Common myeloid progenitor, CD34-positive (primary cell): ENCODE measurements around the gene IER3.

ENCODE experiments used
- CTCF ChIA-PET: fragments of 350-600 bp; sonication (Branson Sonifier 250); formaldehyde crosslinking; loops from one replicate; lab custom pipeline; 2021; ENCODE audit warnings: antibody characterized with exemption; lab: Charles Lee
- POLR2A ChIA-PET: fragments of 350-600 bp; sonication (Branson Sonifier 250); formaldehyde crosslinking; loops from one replicate; lab custom pipeline; 2021; ENCODE audit warnings: antibody characterized with exemption; lab: Charles Lee
- DNase-seq, 3 donors: peaks; one replicate each; pipeline versions ENCODE4 v3.0.0 to v3.0.0-alpha.2; 2013
- H3K27ac ChIP-seq, 2 experiments: 1 replicate in 1 of 2; 2 replicates in 1 of 2; pipeline ENCODE4 v1.7.0; 2013; ENCODE audit warnings: inconsistent platforms in 2 of 2, low read length in 2 of 2, mild to moderate bottlenecking in 2 of 2, low read depth in 1 of 2, moderate library complexity in 1 of 2; ENCODE audit not compliant: severe bottlenecking in 2 of 2, insufficient read depth in 1 of 2, poor library complexity in 1 of 2
- H3K27me3 ChIP-seq, 5 experiments: replicated peaks in 2 of 5; 1 replicate in 3 of 5; 2 replicates in 2 of 5; pipeline versions ENCODE4 v1.6.1 to v1.7.0; 2013; ENCODE audit warnings: low read length in 4 of 5, mild to moderate bottlenecking in 2 of 5, moderate library complexity in 2 of 5, inconsistent platforms in 1 of 5; ENCODE audit not compliant: insufficient read depth in 5 of 5, control insufficient read depth in 4 of 5
- H3K36me3 ChIP-seq, 4 experiments: 1 replicate in 2 of 4; 2 replicates in 2 of 4; pipeline versions ENCODE4 v1.6.1 to v1.7.0; 2013; ENCODE audit warnings: low read length in 3 of 4, control low read depth in 1 of 4, mild to moderate bottlenecking in 1 of 4; ENCODE audit not compliant: control insufficient read depth in 4 of 4, insufficient read depth in 4 of 4
- H3K4me1 ChIP-seq, 4 experiments: 1 replicate in 3 of 4; 2 replicates in 1 of 4; pipeline versions ENCODE4 v1.6.1 to v1.7.1; 2013; ENCODE audit warnings: low read length in 3 of 4, mild to moderate bottlenecking in 3 of 4, control low read depth in 1 of 4, inconsistent platforms in 1 of 4, moderate library complexity in 1 of 4; ENCODE audit not compliant: control insufficient read depth in 4 of 4, insufficient read depth in 4 of 4; ENCODE audit errors: control extremely low read depth in 1 of 4
- H3K4me3 ChIP-seq, 7 experiments: 1 replicate in 4 of 7; 2 replicates in 3 of 7; pipeline versions ENCODE4 v1.5.1 to v1.7.0; 2013; ENCODE audit warnings: mild to moderate bottlenecking in 7 of 7, low read length in 6 of 7, moderate library complexity in 6 of 7, inconsistent platforms in 2 of 7, low read depth in 2 of 7, control low read depth in 1 of 7; ENCODE audit not compliant: insufficient read depth in 4 of 7, control insufficient read depth in 1 of 7; ENCODE audit errors: extremely low read depth in 1 of 7
- H3K9me3 ChIP-seq, 5 experiments: 1 replicate in 4 of 5; 2 replicates in 1 of 5; pipeline versions ENCODE4 v1.6.1 to v1.7.1; 2013; ENCODE audit warnings: low read length in 4 of 5, mild to moderate bottlenecking in 2 of 5, inconsistent platforms in 1 of 5, low read depth in 1 of 5, moderate library complexity in 1 of 5; ENCODE audit not compliant: control insufficient read depth in 4 of 5, insufficient read depth in 2 of 5; ENCODE audit errors: control extremely low read depth in 1 of 5
- WGBS: methylation state at CpG from one replicate; pipeline ENCODE4 v1.1.5; 2013; ENCODE audit not compliant: insufficient coverage; 5-methylcytosine and 5-hydroxymethylcytosine counted together

The IER3 gene

GRCh38 chr6:30782425-30783014, 38.2 kb upstream of the IER3 start:
- peak in 1 of 3 donors; percentile 24 for DNase-seq
- Histone ChIP-seq H3K4me1 (peaks cover 6 to 51% (median 30%) of the 10 kb centered on the region in 4 experiments), H3K9me3 (peaks cover 0 to 6% (median 0%) of the 10 kb centered on the region in 5 experiments), H3K36me3 (no peaks in the 10 kb centered on the region), H3K4me3 (no peak overlapping the region), H3K27ac (peak overlapping the region in 1 of 2 experiments; percentile 78), H3K27me3 (peaks cover 0 to 60% (median 8%) of the 10 kb centered on the region in 5 experiments)
- ChIA-PET POLR2A (interaction anchor here (1.4 kb wide), 1 partner anchor 39 kb away, joined by 11 read pairs; the partner anchor contains the start of genes FLOT1 and IER3), CTCF (interaction anchor here (0.6 to 1.7 kb wide), 5 partner anchors 8 to 300 kb away, joined by 4 to 6 read pairs (median 4); no protein-coding TSS in a partner anchor)

DNA sequence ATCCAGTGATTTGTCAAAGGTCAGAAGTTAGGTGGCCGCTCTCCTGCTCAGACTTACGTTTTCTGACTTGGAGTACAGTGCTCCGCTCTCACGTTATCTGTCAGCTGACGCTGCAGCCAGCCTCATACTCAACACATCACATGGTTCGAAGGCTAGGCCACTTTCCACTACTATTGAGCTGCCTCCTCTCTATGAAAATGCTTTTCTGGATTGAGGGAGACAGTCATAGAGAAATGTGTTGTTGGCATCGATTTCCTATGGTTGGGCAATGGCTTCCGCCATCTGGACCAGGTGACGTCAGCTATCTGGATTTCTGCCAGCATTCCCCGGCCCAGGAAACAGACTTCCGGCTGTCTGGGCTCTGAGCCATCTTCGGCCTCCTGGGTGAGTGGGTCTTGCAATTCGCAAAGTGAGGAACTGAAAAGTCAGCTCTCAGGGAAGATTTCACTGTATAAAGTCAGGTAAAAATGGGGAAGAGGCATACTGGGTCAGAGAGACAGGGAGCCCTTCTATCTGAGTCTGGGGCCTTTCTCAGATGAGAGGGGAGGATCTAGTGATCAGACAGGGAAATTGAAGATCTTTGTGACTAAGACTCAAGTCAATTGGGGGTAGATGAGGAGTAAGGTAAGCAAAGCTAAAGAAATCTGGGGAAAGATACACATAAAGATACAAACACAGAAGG, 37.5 kb upstream of the IER3 start:
- H3K4me1 ChIP-seq: peaks cover 6 to 55% (median 30%) of the 10 kb centered on the region in 4 experiments
- 40% methylated on average over 7 of the region's 13 CpGs for WGBS
- peak overlapping the region in 1 of 2 experiments; percentile 78 for H3K27ac ChIP-seq
- H3K27me3 ChIP-seq: peaks cover 0 to 63% (median 8%) of the 10 kb centered on the region in 5 experiments
- ChIA-PET CTCF (interaction anchor here (0.8 to 1.7 kb wide), 9 partner anchors 9 to 41 kb away, joined by 3 to 6 read pairs (median 4); partner anchors contain the start of gene IER3), POLR2A (interaction anchor here (0.6 to 1.4 kb wide), 5 partner anchors 16 to 51 kb away, joined by 3 to 11 read pairs (median 5); partner anchors contain the start of genes FLOT1 and IER3)
- no peaks in the 10 kb centered on the region for H3K36me3 ChIP-seq
- H3K4me3 ChIP-seq: peak overlapping the region in 2 of 7 experiments; percentile 22 to 30
- H3K9me3 ChIP-seq: peaks cover 0 to 6% (median 0%) of the 10 kb centered on the region in 5 experiments
- DNase-seq: peak; percentile 90 to 97 (median 90)

DNA sequence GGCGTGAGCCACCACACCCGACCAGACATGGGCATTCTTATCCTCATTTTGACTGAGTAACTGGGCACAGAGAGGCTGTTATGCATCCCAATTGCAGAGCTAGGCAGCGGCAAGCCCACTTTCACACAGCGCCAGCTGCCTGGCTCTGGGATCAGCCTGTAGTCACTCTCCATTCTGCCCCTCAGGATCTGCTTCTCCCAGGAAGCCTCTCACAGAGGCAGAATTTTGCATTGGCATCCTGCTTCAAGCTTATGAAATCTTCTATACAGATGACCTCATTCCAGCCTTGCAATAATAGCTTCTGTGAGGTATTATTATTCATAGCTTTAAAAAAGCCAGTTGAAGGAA, 37.0 kb upstream of the IER3 start:
- WGBS: 73% methylated on average over 4 of the region's 4 CpGs
- H3K27me3 ChIP-seq: peaks cover 0 to 60% (median 8%) of the 10 kb centered on the region in 5 experiments
- H3K4me1 ChIP-seq: peaks cover 6 to 50% (median 30%) of the 10 kb centered on the region in 4 experiments
- ChIA-PET POLR2A (interaction anchor here (0.7 to 1.4 kb wide), 4 partner anchors 15 to 50 kb away, joined by 3 to 11 read pairs (median 5); partner anchors contain the start of genes FLOT1 and IER3), CTCF (interaction anchor here (0.8 to 1.7 kb wide), 8 partner anchors 10 to 41 kb away, joined by 3 to 6 read pairs (median 4); partner anchors contain the start of gene IER3)
- H3K27ac ChIP-seq: peak overlapping the region in 1 of 2 experiments; percentile 78
- H3K4me3 ChIP-seq: peak overlapping the region in 3 of 7 experiments; percentile 20 to 30 (median 22)
- H3K36me3 ChIP-seq: no peaks in the 10 kb centered on the region
- DNase-seq: no peak
- H3K9me3 ChIP-seq: peaks cover 0 to 6% (median 0%) of the 10 kb centered on the region in 5 experiments

DNA sequence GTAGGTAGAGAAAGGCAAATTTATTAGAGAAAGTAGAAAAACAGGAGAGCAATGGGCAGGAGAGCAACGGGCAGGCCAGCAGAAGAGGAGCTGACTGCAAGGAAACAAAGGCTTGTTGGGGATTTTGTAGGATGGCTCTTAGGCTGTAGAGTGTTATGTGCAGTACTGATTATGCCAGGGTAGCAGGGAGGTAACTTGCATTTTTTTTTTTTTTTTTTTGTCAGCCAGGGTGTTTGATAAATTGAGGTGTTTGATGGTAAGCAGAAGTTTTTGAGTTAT, 36.2 kb upstream of the IER3 start:
- CTCF ChIA-PET: interaction anchor here (2.2 kb wide), 1 partner anchor 8 kb away, joined by 6 read pairs; no protein-coding TSS in a partner anchor
- DNase-seq: no peak
- Histone ChIP-seq H3K36me3 (no peaks in the 10 kb centered on the region), H3K27ac (no peak overlapping the region), H3K4me3 (no peak overlapping the region), H3K27me3 (peaks cover 0 to 53% (median 8%) of the 10 kb centered on the region in 5 experiments), H3K4me1 (peaks cover 6 to 45% (median 30%) of the 10 kb centered on the region in 4 experiments), H3K9me3 (peaks cover 0 to 6% (median 0%) of the 10 kb centered on the region in 5 experiments)
- POLR2A ChIA-PET: interaction anchor here (1.5 kb wide), 1 partner anchor 37 kb away, joined by 4 read pairs; the partner anchor contains the start of gene IER3
- 100% methylated on average over 1 of the region's 1 CpG for WGBS

DNA sequence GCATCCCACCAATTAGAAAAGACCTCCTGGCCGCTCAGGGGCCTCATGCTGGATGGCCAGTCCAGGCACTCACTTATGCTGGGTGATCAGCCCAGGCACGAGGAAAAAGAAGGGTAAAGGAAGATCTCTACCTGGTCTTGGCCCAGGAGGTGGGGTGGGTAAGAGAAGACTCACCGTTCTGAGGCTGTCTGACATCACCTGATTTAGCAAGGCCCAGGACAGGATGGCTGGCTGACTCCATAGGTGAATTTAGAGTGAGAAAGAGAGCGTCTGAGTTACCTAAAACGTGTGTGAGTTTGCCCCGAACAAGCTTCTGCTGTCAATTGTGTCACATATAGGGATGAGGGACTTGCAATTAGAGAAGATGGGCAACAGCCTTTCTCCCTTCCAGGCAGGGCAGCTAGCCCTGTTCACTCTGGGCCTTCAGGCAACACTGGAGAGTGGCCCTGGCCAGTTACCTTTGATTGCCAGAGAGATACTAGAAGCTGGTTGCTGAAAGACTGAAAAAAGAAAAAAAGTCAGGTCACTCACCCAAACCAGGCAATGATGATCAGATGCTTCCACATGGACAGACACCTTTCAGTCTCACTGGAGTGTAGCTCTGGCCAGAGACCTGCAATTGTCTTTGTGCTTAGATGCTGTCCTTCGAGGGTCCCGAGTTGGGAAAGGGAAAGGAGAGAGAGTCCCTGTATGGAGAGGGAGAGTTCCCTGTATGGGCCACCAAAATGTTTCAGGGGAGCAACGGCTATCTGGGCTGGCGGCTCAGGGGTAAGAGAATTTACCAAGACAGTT, 35.7 kb upstream of the IER3 start:
- no peak for DNase-seq
- Histone ChIP-seq H3K36me3 (no peaks in the 10 kb centered on the region), H3K27me3 (peaks cover 0 to 52% (median 8%) of the 10 kb centered on the region in 5 experiments), H3K4me1 (peaks cover 3 to 45% (median 30%) of the 10 kb centered on the region in 4 experiments), H3K4me3 (no peak overlapping the region), H3K27ac (no peak overlapping the region), H3K9me3 (peaks cover 0 to under 1% (median 0%) of the 10 kb centered on the region in 5 experiments)
- ChIA-PET CTCF (interaction anchor here (0.9 to 2.2 kb wide), 2 partner anchors 9 to 11 kb away, joined by 3 to 6 read pairs; no protein-coding TSS in a partner anchor), POLR2A (interaction anchor here (0.6 to 1.5 kb wide), 3 partner anchors 36 to 1553 kb away, joined by 3 to 5 read pairs (median 4); partner anchors contain the start of gene IER3)
- WGBS: 88% methylated on average over 9 of the region's 10 CpGs

GRCh38 chr6:30778001-30778635, 33.8 kb upstream of the IER3 start:
- Histone ChIP-seq H3K9me3 (no peaks in the 10 kb centered on the region), H3K27me3 (peaks cover 0 to 48% (median 8%) of the 10 kb centered on the region in 5 experiments), H3K4me3 (no peak overlapping the region), H3K27ac (no peak overlapping the region), H3K36me3 (no peaks in the 10 kb centered on the region), H3K4me1 (peaks cover 3 to 45% (median 30%) of the 10 kb centered on the region in 4 experiments)
- DNase-seq: no peak
- ChIA-PET POLR2A (no interaction called here), CTCF (interaction anchor here (1.2 to 2.2 kb wide), 2 partner anchors 11 to 14 kb away, joined by 3 to 6 read pairs; no protein-coding TSS in a partner anchor)
- 98% methylated on average over 3 of the region's 3 CpGs for WGBS
